Hypothalamus (tissue), 51 donors: ENCODE data around the gene FANCL.
"Not testable (repeated sequence)": the region's sequence is repeated elsewhere in the genome, so short reads cannot be mapped to it uniquely, and the experiment has no call there.

Experiments
- DNase-seq, 51 donors: peaks; one replicate each; lab custom pipeline; 2025; lab: John Stamatoyannopoulos, UW

Gene FANCL

DNA sequence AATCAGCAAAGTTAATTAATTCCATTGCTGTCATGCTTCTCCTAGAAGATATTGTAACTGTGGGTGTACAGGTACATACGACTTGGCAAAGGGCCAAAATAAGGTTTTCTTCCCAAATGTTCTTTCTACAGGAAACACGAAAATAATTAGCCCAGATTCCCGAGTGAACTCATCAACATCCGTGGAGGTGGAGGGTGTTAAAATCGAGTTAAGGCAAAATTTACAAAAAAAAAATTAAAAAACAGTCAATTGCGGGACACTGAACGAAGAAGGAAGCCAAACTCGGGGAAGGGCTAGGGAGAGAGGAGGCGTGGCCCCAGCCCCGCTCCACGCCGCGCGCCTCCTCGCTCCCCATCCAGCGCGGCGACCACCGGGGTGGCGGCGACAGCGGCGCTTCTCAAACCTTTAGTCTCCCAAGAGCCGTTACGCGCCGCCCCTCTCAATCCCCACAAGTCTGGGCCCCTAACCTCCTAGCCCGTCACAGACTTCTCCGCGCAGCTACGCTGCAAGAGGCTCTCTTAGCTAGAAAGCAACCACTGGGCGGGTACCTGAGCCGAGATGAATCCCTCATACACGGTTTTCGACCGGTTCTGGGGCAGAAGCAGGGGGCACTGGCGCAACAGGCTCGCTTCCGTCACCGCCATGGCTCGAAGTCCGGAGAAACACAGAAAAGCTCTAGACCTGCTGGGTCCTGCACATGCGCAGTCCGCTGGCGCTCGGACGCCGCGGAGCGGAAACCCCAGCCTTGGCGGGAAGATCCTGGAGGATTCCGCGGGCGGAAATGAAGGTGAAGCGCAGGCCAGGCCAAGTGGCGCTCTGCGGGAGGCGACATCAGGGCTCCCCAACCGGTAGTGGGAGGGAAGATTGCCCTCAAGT, at the start of gene FANCL:
Gene FANCL (minus strand): TSS at position 656 of the 876 bp plus-strand sequence. CDS start 12 bp downstream, at position 644.
- peak; percentile 34 to 93 (median 81) for DNase-seq

DNA sequence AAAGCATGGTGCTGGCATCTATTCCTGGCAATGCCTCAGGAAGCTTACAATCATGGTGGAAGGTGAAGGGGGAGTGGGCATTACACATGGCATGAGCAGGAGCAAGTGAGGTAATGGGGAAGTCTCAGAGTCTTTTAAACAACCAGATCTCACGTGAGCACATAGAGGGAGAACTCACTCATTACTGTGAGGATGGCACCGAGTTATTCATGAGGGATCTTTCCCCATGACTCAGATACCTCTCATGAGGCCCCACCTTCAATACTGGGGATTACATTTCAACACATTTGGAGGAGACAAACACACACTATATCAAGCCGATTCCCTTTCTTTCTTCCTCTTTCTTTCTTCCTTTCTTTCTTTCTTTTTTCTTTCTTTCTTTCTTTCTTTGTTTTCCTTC, 47.9 kb upstream of the FANCL start:
- DNase-seq: no peak

DNA sequence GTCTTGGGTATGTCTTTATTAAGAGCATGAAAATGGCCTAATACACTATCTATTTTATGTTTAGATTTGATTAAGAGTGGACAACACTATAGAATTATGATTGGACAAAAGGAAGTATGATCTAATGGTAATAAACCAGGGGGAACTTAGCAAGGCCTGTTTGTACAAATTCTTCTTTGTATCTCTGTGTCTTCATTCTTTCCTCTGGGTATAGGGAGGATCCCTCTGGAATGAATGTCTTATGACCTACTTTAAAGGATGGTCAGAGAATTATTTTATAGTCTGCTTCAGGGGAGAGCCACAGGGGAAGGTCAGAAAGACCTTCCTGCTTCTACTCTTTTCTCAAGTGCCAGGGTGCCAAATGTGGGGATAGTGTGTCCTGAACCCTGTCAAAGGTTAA, 42.8 kb upstream of the FANCL start:
- DNase-seq: no peak

DNA sequence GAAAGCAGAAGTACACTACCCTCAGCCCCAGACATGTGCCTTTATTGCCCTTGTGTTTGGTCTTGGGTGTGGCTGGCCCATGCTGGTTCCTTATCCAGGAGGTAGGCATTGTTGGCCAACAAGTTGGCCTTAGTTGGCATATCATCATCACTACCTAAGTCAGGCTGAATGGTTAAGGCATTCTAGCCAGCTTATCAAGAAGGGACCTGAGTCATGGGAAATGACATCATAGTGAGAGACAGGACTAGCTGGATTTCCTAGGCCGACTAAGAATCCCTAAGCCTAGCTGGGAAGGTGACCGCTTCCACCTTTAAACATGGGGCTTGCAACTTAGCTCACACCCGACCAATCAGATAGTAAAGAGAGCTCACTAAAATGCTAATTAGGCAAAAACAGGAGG, 34.0 kb upstream of the FANCL start:
- not testable (repeated sequence) for DNase-seq

DNA sequence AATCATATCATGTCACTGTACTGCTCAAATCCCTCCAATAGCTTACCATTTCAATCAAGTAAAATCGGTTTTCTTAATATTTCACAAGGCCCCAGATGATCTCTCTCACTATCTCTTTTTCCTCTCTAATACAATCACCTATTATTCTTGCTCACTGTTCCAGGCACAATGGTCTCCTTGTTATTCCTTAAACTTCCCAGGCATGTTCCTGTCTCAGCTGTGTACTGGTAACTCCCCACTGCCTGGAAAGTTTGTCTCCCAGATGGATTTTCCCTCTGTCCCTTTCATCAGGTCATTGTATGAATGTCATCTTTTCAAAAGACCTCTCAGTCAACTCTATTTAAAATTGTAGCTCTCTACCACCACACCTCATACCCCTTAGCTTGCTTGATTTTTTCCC, 30.7 kb upstream of the FANCL start:
- peak in 4 of 51 donors; percentile 4 to 45 (median 10) for DNase-seq

DNA sequence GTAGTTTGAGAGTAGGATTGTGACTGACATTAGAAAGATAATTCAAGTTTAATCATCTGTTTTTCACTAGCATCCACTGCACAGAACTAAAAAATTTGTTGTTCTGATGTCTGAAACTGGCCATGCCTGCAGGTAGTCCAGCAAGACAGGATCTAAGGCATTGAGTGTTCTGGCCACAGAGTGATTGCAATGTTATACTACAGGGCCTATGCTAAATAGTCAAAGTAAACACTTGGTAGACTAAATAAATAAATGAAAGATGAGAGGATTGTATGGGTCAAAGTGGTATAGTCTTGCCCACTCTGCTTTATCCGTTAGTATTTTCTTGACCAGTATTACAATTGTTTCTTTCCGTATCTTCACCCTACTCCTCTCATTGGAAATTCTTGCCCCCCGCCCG, 27.6 kb upstream of the FANCL start:
- DNase-seq: no peak

DNA sequence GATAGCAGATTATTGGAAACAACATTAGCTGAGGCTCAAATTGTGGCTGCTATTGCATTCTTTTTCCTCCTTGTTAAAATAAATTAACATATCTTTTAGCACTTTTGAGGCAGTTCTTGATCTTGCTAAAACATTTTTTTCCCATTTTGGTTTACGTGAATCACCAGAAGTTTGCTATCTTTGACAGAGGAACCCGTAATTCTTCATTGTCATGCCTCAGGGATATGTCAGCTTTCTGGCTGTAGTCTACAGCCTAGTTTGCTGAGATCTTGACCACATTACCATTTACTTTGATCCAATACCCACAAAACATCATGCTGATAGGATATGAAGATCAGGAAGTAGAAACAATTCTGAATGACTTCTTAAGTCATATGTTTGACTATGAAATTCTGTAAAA, 25.1 kb upstream of the FANCL start:
- DNase-seq: no peak

GRCh38 chr2:58261209-58261608, 20.1 kb upstream of the FANCL start:
- no peak for DNase-seq

DNA sequence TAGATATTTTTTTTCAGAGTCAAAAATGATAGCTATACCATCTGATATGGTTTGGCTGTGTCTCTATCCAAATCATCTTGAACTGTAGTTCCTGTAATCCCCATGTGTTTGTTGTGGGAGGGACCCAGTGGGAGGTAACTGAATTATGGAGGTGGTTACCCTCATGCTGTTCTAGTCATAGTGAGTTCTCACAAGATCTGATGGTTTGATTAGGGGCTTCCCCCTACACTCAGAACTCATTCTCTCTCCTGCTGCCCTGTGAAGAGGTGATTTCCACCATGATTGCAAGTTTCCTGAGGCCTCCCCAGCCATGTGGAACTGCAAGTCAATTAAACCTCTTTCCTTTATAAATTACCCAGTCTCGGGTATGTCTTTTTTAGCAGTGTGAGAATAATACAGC, 17.3 kb upstream of the FANCL start:
- DNase-seq: not testable (repeated sequence)

DNA sequence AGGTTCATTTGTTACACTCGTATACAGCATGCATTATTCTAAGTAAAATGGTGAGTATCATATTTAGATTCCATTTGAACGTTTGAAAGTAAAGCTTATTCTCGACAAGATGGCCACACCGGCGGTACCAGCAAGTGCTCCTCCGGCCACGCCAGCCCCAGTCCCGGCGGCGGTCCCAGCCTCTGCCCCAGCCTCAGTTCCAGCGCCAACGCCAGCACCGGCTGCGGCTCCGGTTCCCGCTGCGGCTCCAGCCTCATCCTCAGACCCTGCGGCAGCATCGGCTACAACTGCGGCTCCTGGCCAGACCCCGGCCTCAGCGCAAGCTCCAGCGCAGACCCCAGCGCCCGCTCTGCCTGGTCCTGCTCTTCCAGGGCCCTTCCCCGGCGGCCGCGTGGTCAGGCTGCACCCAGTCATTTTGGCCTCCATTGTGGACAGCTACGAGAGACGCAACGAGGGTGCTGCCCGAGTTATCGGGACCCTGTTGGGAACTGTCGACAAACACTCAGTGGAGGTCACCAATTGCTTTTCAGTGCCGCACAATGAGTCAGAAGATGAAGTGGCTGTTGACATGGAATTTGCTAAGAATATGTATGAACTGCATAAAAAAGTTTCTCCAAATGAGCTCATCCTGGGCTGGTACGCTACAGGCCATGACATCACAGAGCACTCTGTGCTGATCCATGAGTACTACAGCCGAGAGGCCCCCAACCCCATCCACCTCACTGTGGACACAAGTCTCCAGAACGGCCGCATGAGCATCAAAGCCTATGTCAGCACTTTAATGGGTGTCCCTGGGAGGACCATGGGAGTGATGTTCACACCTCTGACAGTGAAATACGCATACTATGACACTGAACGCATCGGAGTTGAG, 10.4 kb upstream of the FANCL start:
- not testable (repeated sequence) for DNase-seq

DNA sequence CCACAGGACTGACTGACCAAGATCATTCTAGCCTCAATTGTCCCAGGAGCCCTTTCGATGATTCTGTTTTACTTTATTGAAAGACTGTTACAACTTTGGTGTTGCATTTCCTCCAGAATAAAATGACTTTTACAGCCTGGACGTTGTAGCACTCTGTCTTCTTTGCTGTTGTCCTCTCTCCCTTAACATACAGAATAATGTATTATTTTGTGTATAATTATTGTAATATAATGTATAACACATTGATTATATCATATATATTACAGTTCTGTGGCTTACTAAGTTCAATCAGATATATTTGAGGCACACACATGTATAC, 380 bp upstream of the FANCL start:
- no peak for DNase-seq

GRCh38 chr2:58239243-58239925, 1.7 kb downstream of the FANCL start:
- no peak for DNase-seq

GRCh38 chr2:58237741-58238140, 3.4 kb downstream of the FANCL start:
- no peak for DNase-seq

- no peak for DNase-seq
Measured at GRCh38 chr2:58235984-58236383, 5.1 kb downstream of the FANCL start.

- DNase-seq: no peak
Measured at GRCh38 chr2:58235170-58235569, 6.0 kb downstream of the FANCL start.

DNA sequence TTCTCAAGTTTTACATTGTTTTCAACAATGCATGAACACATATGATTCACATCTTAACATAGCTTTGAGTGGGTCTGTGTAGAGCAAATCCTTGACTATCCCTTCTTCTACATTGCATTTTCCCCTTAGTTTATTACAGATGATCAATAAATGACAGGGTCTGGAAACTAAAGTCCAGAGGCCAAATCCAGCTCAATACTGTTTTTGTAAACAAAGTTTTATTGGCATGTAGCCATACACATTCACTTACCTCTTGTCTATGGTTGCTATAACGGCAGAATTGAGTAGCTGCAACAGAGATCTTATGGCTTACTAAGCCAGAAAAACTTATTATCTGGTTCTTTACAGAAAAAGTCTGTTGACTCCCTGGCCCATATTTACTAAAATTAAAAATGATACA, 12.8 kb downstream of the FANCL start:
- no peak for DNase-seq

DNA sequence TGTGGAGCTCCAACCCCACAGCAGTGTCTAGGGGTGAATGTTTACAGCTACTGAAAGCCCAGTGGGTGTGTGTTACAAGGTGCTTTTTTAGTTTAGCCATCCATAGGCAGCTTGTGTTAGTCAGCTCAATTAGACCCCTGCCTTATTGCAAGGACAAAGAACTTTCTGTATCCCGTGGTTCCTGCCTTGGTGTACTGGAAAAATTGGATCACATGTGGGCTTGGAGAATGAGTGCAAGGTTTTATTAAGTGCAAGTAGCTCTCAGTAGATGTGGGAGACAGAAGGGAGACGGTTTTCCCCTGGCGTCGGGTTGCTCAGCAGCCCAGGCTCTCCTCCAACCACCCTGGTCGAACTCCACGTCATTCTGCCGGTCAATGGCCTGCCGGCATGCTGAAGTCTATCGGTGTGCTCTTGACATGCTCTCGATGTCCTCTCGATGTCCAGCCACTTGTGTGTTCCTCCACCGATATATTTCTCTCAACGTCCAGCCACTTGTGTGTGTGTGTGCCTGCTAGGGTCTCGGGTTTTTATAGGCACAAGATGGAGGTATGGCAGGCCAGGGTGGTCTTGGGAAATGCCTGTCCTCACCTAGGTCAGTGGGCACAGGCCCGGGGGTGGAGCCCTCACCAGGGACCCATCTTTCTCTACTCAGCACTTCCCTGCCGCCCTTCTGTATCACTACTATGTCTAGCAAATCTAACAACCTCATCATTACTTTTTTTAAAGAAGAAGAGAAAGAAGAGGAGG, 13.8 kb downstream of the FANCL start:
- DNase-seq: peak in 4 of 51 donors; percentile 6 to 12 (median 9)

DNA sequence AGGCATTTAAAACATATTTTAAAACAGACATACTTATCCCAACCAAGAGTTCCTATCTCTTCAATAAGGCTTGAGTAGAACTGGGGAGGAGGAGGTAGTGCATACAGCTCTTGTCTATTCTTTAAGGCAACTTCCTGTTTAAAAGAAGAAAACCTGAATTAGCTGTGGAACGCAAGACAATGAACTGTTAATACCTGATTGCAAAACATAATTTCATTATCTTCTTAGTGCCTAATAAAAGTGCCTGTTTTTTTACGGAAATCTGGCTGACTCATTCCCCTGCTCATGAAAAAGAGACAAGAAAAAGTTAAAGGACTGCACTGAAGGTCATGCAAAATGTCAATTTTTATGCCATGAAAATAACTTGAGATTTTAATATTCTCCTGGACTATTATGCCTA, 19.2 kb downstream of the FANCL start:
- DNase-seq: peak in 1 of 51 donors; percentile 17

GRCh38 chr2:58215429-58215828, 25.7 kb downstream of the FANCL start:
- DNase-seq: no peak

DNA sequence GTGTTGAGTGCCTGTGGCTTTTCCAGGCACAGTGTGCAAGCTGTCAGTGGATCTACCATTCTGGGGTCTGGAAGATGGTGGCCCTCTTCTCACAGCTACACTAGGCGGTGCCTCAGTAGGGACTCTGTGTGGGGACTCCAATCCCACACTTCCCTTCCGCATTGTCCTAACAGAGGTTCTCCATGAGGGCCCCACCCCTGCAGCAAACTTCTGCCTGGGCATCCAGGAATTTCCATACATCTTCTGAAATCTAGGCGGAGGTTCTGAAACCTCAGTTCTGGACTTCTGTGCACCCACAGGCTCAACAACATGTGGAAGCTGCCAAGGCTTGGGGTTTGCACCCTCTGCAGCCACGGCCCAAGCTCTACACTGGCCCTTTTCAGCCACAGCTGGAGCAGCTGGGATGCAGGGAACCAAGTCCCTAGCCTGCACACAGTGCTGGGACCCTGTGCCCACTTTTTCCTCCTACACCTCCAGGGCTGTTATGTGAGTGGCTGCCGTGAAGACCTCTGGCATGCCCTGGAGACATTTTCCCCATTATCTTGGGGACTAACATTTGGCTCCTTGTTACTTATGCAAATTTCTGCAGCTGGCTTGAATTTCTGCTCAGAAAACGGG, 30.1 kb downstream of the FANCL start:
- not testable (repeated sequence) for DNase-seq
